HL-60 (cell line): ENCODE data around the gene OR2K2.

Experiments used
- GABPA ChIP-seq: IDR thresholded peaks from 2 replicates; pipeline ENCODE4 v1.6.1; 2012; ENCODE audit warnings: low read depth
- POLR2AphosphoS5 ChIP-seq: IDR thresholded peaks from 2 replicates; pipeline ENCODE4 v1.6.1; 2012; ENCODE audit warnings: low read depth
- TF ChIP-seq, protein P1 (sequence below): IDR thresholded peaks from one replicate; pipeline ENCODE4 v1.5.1; 2011; ENCODE audit warnings: low read length, control low read depth, inconsistent platforms; ENCODE audit not compliant: insufficient read depth
- TF ChIP-seq, protein P2 (sequence below): IDR thresholded peaks from 2 replicates; pipeline ENCODE4 v1.6.1; 2012; ENCODE audit warnings: low read depth; ENCODE audit not compliant: insufficient replicate concordance

DNA sequence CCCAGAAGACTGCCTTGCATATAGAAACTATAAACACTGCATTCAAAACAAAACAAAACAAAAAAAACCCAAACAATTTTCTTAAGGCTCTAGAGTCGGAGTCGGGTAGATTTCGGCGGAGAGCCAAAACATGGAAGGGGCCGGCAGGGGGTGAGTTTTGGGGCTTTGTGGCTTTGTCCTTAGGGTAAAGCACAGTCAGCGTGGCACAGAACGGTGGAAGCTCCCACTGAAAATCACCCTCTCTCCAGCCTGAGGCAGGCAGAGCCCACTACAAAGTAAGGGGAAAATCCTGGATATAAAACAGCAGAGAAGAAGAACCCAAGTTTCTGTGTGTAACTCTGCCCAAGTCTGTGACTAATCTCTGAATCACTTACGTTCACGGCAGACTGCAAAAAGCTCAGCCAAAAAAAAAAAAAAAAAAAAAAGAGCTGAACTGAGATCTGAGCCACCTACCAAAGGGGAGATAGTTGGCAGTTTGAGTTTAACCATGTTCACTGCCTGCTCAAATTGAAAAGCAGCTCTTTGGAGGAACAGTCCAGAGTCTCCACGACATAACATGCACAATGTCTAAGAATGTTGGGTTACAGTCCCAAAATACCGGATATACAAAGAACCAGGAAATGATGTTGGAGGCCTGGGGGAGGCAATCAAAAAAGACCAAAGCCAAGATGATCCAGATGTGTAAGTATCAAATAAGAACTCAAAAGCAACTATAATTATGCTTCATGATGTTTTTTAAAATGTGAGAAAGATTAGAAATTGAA lies 26.6 kb upstream of the OR2K2 start:
- TF ChIP-seq, protein P1, sequence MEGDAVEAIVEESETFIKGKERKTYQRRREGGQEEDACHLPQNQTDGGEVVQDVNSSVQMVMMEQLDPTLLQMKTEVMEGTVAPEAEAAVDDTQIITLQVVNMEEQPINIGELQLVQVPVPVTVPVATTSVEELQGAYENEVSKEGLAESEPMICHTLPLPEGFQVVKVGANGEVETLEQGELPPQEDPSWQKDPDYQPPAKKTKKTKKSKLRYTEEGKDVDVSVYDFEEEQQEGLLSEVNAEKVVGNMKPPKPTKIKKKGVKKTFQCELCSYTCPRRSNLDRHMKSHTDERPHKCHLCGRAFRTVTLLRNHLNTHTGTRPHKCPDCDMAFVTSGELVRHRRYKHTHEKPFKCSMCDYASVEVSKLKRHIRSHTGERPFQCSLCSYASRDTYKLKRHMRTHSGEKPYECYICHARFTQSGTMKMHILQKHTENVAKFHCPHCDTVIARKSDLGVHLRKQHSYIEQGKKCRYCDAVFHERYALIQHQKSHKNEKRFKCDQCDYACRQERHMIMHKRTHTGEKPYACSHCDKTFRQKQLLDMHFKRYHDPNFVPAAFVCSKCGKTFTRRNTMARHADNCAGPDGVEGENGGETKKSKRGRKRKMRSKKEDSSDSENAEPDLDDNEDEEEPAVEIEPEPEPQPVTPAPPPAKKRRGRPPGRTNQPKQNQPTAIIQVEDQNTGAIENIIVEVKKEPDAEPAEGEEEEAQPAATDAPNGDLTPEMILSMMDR, result no peak
- no peak for TF ChIP-seq GABPA
- TF ChIP-seq POLR2AphosphoS5, result no peak
- TF ChIP-seq, protein P2, sequence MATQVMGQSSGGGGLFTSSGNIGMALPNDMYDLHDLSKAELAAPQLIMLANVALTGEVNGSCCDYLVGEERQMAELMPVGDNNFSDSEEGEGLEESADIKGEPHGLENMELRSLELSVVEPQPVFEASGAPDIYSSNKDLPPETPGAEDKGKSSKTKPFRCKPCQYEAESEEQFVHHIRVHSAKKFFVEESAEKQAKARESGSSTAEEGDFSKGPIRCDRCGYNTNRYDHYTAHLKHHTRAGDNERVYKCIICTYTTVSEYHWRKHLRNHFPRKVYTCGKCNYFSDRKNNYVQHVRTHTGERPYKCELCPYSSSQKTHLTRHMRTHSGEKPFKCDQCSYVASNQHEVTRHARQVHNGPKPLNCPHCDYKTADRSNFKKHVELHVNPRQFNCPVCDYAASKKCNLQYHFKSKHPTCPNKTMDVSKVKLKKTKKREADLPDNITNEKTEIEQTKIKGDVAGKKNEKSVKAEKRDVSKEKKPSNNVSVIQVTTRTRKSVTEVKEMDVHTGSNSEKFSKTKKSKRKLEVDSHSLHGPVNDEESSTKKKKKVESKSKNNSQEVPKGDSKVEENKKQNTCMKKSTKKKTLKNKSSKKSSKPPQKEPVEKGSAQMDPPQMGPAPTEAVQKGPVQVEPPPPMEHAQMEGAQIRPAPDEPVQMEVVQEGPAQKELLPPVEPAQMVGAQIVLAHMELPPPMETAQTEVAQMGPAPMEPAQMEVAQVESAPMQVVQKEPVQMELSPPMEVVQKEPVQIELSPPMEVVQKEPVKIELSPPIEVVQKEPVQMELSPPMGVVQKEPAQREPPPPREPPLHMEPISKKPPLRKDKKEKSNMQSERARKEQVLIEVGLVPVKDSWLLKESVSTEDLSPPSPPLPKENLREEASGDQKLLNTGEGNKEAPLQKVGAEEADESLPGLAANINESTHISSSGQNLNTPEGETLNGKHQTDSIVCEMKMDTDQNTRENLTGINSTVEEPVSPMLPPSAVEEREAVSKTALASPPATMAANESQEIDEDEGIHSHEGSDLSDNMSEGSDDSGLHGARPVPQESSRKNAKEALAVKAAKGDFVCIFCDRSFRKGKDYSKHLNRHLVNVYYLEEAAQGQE, result no peak
